HCT116 (cell line): Measurements from ENCODE around the gene RHBDD1.

ENCODE experiments used
- CEBPB ChIP-seq: IDR thresholded peaks from 2 replicates; pipeline ENCODE4 v1.6.1; 2012; ENCODE audit warnings: low read depth
- EGR1 ChIP-seq: IDR thresholded peaks from 2 replicates; pipeline ENCODE4 v1.6.1; 2012; ENCODE audit warnings: low read depth
- ELF1 ChIP-seq: IDR thresholded peaks from 2 replicates; pipeline ENCODE4 v1.6.1; 2012; ENCODE audit warnings: low read depth, borderline replicate concordance
- EZH2 ChIP-seq: fragments of 200-600 bp; sonication (generic); IDR thresholded peaks from 2 replicates; pipeline ENCODE4 v1.6.1; 2017; ENCODE audit warnings: antibody characterized with exemption, mixed run types
- JUND ChIP-seq: IDR thresholded peaks from 2 replicates; pipeline ENCODE4 v1.6.1; 2012
- POLR2A ChIP-seq: IDR thresholded peaks from 2 replicates; pipeline ENCODE4 v1.7.0; 2011; ENCODE audit warnings: borderline replicate concordance; ENCODE audit not compliant: insufficient read depth, insufficient read length; ENCODE audit errors: extremely low read depth
- POLR2AphosphoS5 ChIP-seq: IDR thresholded peaks from 2 replicates; pipeline ENCODE4 v1.6.1; 2011; ENCODE audit warnings: mild to moderate bottlenecking, low read depth, low read length, moderate library complexity
- RAD21 ChIP-seq: IDR thresholded peaks from 2 replicates; pipeline ENCODE4 v1.6.1; 2012; ENCODE audit warnings: low read depth, mild to moderate bottlenecking
- SIN3A ChIP-seq: IDR thresholded peaks from 2 replicates; pipeline ENCODE4 v1.6.1; 2012; ENCODE audit warnings: low read depth
- SP1 ChIP-seq: IDR thresholded peaks from 2 replicates; pipeline ENCODE4 v1.6.1; 2012; ENCODE audit warnings: low read depth
- YY1 ChIP-seq: IDR thresholded peaks from 2 replicates; pipeline ENCODE4 v1.6.1; 2011; ENCODE audit warnings: low read length, low read depth, moderate library complexity, mild to moderate bottlenecking; ENCODE audit not compliant: insufficient replicate concordance; ENCODE audit errors: extremely low read depth
- ZNF274 ChIP-seq: fragments of 200-500 bp; sonication (Bioruptor generic); IDR thresholded peaks from 2 replicates; pipeline ENCODE4 v1.6.1; 2014; ENCODE audit warnings: mild to moderate bottlenecking, low read depth, low read length, inconsistent platforms
- TF ChIP-seq, protein P1 (sequence below), 3 experiments: fragments of 200-600 bp in 1 of 3; sonication (generic) in 1 of 3; IDR thresholded peaks in 2 of 3; conservative IDR thresholded peaks in 1 of 3; 2 replicates each; pipeline ENCODE4 v1.5.1; 2012 to 2017; ENCODE audit warnings: low read depth in 2 of 3, low read length in 2 of 3, antibody characterized with exemption in 1 of 3, borderline replicate concordance in 1 of 3, control low read depth in 1 of 3, mild to moderate bottlenecking in 1 of 3, mixed read lengths in 1 of 3, mixed run types in 1 of 3, moderate library complexity in 1 of 3; ENCODE audit not compliant: insufficient read depth in 1 of 3
- TF ChIP-seq, protein P2 (sequence below): IDR thresholded peaks from 2 replicates; pipeline ENCODE4 v1.6.1; 2012

DNA sequence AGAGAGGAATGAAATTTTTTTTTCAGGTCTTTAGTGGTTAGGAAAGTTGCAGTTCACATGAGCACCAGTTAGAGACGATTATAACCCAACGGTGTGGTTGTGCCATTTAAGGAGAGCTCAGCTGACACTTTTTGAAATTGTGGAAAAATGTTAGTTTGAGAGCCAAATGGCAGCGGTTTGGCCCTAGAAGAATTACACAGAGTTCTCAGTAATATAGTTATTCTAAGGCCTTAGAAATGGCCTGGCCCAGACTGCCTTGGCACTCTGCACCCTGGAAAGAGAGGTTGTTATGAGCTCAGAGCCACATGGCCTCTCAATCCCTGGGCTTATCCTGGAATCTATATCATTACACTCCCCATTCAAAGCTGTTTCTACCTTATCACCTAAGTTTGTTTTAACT is 117.4 kb downstream of the RHBDD1 start:
- TF ChIP-seq, protein P1, sequence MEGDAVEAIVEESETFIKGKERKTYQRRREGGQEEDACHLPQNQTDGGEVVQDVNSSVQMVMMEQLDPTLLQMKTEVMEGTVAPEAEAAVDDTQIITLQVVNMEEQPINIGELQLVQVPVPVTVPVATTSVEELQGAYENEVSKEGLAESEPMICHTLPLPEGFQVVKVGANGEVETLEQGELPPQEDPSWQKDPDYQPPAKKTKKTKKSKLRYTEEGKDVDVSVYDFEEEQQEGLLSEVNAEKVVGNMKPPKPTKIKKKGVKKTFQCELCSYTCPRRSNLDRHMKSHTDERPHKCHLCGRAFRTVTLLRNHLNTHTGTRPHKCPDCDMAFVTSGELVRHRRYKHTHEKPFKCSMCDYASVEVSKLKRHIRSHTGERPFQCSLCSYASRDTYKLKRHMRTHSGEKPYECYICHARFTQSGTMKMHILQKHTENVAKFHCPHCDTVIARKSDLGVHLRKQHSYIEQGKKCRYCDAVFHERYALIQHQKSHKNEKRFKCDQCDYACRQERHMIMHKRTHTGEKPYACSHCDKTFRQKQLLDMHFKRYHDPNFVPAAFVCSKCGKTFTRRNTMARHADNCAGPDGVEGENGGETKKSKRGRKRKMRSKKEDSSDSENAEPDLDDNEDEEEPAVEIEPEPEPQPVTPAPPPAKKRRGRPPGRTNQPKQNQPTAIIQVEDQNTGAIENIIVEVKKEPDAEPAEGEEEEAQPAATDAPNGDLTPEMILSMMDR (IDR thresholded peaks at IDR 0.05 in 2 of 3, conservative IDR thresholded peaks at IDR 0.05 in 1 of 3; ENCODE audit: borderline replicate concordance in 1 of 3, insufficient read depth in 1 of 3, low read depth in 2 of 3, low read length in 2 of 3), result no peak
- no peak for TF ChIP-seq EZH2
- TF ChIP-seq POLR2A, result no peak
- no peak for TF ChIP-seq ZNF274
- no peak for TF ChIP-seq JUND
- TF ChIP-seq YY1, result no peak
- TF ChIP-seq POLR2AphosphoS5, result no peak
- no peak for TF ChIP-seq SIN3A
- TF ChIP-seq, protein P2, sequence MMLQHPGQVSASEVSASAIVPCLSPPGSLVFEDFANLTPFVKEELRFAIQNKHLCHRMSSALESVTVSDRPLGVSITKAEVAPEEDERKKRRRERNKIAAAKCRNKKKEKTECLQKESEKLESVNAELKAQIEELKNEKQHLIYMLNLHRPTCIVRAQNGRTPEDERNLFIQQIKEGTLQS, result no peak
- no peak for TF ChIP-seq RAD21
- TF ChIP-seq EGR1, result no peak
- no peak for TF ChIP-seq ELF1
- TF ChIP-seq SP1, result no peak
- TF ChIP-seq CEBPB, result no peak
